ENCODE results near the gene SNAI3.
A peak's percentile ranks its signal among the peaks of the same experiment; 100 is the strongest.

Gene SNAI3

DNA sequence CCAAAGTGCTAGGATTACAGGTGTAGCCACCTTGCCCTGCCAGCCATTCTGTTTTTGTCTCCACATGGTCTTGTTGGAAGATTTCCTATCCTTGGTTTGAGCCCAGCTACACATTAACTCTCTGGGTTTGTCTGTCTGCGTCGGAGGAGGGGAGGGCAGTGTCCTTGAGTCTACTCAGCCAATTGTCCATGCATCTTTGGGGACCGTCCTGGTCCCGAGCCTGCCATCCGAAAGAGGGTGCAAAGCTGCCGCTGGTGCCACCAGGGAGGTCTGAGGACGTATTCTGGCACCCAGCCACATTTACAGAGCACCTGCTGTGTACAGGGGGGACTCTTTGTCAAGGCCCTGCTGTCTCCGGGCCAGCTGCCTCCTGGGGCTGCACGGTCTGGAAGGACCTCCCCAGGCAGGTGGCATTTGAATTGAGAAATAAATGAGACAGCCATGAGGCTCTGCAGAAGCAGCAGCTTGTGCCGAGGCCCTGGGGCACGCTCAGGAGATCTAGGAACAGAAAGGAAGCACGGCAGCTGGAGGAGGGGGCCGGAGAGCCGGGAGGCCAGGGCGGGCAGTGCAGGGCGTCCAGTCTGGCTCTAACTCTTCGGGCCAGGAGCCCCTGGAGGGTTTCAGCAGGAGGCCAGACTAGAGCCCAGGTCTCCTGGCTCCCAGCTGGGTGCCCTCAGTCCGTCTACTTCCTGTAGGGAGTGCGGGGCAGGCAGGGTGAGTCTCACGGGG, 36.9 kb downstream of the SNAI3 start:
- no peak for DNase-seq

DNA sequence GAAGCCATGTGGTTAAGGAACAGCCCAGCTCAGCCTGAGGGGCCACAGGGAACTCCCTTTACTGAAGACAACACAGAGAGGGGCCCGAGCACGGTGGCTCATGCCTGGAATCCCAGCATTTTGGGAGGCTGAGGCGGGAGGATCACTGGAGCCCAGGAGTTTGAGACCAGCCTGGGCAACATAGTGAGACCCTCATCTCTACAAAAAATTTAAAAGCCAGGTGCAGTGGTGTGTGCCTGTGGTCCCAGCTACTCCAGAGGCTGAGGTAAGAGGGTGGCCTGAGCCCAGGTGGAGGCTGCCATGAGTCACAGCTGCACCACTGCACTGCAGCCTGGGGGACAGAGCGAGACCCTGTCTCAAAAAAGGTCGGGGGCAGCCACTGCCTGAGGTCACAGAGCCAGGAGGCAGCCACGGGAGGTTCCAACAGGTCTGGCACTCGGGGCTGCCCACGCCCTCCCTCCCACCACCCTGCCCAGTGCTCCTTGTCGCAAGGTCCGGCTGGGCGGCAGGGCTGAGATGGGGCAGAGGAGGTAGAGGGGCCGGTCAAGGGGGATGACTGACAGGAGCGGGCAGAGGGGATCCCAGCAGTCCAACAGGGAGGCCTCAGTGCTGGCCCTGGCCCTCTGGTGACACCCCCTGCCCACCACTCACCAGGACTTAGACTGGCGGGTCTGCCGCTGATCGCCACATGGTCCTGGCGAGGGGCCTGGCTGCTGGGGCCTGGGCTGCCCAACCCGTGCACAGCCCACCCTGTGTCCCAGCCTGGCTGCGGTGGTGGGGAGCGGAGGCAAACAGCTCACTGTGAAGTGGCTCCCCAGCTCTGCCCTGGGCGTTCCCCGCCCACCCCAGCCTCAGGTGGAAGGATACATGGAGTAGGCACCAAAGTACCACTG, 38.9 kb downstream of the SNAI3 start:
- no peak for DNase-seq

DNA sequence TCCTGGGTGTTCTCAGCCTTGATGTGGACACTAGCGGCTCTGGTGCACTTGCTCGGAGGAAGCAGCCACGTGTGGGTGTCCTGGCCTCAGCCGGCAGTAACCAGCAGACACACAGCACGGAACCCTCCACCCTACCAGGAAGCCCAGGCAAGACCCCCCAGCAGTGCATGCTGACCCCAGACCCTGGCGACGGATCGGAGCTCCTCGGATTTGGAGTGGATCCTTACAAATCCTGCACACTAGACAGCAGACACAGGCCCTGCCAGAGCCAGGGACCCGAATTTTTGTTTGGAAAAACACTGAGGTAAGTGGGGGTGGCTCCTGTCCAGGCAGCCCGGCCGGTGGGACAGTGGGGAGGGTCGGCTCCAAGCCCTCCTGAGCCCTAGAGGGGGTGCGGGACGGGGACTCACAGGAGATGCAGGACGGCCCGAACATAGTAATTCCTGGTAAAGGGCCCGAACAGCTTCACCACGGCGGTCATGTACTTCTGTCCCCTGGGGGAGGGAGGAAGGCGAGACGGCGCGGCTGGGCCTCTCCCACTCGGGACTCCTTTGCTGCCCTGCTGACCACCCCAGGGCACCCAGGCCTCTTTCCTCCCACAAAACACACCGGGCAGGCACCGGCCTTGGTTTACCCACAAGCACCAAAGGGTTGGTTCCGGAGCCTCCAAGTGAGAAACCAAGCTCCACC, 39.8 kb downstream of the SNAI3 start:
- no peak for DNase-seq

DNA sequence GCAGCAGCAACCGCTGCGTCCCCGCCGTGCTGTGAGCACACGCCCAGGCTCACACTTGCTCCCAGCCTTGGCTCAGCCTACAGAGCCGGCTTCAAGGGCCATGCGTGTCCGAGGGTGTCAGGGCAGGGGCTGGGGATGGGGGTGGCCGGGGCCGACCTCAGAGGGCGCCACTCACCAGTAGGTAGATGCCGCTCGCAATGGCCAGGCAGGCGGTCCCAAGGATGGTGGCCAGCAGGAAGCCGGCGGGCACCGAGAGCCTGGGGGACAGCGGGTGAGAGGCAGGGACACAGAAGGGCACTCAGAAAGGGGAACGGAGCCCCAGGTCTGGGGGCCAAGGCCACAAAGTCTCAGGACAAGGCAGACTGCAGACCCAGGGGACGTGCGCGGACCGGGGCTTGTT, 40.4 kb downstream of the SNAI3 start:
- no peak for DNase-seq

DNA sequence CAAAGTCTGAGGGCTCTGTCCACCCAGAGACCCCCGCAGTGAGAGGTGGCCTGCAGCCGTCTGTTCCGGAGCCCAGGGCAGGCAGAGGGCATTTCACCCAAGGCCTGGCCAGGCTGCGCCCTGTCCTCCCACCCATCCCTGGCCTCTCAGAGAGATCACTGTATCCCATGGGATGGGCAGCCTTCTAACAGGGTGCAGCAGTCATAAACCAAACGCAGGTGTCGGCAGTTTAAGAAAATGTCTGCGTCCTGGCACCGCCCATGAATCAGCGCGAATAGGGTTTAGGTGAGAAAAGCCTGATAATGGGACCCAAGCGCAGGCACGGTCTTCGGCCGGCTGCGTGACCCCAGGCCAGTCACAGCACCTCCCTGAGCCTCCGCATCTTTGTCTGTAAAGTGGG, 40.9 kb downstream of the SNAI3 start:
- no peak for DNase-seq

DNA sequence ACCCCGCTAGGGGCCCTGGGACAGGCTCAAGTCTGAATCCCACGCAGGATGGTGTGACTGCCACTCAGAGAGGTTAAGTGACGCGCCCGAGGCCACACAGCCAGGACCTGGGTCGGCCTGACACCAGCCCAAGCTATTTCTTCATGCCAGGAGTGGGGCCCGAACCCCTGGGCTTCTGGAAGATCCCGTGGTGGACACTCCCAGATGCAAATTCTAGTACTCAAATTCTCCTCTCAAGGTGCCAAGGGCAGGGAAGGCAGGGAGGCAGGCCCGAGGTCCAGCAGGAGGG, 42.7 kb downstream of the SNAI3 start:
- no peak for DNase-seq

DNA sequence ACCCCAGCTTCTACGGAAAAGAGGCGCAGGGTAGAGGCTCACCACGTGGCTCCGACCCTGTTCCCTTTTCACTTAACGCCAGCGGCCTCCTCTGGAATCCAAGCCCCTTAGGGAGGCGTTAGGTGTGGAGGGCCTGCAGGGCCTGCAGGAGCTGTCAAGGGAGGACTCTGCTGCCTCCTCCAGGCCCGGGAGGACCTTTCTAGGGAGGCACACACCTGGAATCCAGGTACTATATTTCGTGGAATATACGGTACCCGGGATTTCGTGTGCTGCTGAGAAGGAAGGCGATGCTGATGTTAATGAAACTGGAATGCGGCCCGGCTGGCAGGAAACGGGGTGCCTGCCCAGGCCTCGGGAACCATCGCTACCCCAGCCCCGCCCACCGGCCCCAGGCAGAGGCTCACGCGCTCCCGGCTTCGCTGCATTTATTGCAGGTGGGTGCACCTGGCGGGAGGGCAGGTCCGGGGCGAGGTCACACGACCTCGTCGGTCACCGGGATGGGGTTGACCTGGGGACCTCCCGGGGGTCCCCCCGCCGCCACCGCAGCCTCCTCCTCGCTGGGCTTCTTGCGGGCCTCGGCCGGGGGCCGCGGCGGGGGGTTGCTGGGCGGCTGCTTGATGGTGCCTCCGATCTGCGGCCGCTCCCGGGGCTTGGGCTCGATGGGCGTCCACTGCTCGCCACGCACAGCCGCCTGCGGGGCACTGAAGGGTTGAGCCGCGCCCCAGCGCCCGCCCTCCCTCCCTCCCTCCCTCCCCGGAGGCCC, 43.2 kb downstream of the SNAI3 start:
- DNase-seq = no peak

DNA sequence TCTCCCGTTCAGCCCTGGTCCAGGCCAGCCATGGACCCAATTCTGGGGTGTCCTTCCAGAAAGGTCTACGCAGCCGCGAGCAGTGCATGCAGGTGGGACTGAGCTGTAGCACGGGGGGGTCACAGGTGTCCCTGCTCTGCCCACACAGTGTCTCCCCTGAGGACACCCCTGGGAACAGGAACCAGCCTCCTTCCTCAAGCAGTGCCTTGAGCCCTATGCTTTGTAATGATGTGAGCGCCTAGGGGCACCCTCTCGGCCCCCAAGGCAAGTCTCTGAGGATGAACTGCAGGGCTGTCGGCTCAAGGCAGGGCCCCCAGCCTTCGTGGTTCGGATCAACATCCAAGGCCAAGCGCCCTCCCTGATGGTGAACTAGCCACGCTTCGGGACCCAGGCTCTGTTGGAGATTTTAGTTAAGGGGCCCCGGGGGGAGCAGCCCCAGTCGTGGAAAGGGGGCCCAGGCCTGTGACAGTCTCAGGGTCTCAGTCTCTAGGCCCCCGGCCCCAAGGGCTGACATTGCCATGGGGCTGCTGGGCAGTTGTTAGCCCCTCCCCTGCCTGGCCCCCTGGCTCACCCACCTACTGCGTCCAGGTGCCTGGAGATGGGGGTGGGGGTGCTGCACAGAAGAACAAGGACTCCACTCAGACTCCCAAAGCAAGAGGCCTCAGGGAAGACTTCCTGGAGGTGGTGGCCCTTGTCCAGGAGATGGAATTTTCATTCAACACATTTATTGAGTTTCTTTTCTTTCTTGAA, 45.6 kb downstream of the SNAI3 start:
- no peak for DNase-seq

DNA sequence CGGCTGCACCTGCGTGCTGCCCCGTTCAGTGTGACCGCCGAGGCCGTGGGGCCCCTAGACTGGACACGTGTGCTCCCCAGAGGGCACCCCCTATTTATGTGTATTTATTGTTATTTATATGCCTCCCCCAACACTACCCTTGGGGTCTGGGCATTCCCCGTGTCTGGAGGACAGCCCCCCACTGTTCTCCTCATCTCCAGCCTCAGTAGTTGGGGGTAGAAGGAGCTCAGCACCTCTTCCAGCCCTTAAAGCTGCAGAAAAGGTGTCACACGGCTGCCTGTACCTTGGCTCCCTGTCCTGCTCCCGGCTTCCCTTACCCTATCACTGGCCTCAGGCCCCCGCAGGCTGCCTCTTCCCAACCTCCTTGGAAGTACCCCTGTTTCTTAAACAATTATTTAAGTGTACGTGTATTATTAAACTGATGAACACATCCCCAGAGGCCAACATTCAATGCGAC, 46.2 kb downstream of the SNAI3 start:
- no peak for DNase-seq

DNA sequence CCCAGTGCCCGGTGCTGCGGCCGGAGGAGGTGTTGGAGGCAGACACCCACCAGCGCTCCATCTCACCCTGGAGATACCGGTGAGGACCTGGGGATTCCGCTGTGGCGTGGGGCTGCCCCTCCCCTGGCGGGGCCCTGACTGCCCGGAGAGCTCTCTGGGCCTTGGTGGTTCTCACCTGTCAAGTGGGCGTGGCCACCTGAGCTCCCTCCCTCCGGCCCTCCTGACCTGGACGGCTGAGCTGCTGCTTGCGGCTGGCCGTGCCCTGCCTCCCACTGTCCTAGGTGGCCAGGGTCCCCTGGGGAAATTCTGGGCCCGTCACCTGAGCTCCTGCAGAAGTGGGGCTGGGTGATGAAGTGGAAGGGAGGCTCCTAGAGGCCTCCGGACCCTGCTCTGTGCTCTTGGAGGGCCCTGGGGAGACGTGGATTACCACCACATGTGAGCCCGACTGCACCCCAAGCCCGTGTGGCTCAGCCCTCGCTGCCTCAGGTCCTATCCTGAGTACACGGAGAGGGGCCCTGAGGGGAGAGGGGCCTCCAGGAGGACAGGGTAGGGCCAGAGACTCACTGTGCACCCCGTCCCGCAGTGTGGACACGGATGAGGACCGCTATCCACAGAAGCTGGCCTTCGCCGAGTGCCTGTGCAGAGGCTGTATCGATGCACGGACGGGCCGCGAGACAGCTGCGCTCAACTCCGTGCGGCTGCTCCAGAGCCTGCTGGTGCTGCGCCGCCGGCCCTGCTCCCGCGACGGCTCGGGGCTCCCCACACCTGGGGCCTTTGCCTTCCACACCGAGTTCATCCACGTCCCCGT, 46.9 kb downstream of the SNAI3 start:
- DNase-seq = no peak

DNA sequence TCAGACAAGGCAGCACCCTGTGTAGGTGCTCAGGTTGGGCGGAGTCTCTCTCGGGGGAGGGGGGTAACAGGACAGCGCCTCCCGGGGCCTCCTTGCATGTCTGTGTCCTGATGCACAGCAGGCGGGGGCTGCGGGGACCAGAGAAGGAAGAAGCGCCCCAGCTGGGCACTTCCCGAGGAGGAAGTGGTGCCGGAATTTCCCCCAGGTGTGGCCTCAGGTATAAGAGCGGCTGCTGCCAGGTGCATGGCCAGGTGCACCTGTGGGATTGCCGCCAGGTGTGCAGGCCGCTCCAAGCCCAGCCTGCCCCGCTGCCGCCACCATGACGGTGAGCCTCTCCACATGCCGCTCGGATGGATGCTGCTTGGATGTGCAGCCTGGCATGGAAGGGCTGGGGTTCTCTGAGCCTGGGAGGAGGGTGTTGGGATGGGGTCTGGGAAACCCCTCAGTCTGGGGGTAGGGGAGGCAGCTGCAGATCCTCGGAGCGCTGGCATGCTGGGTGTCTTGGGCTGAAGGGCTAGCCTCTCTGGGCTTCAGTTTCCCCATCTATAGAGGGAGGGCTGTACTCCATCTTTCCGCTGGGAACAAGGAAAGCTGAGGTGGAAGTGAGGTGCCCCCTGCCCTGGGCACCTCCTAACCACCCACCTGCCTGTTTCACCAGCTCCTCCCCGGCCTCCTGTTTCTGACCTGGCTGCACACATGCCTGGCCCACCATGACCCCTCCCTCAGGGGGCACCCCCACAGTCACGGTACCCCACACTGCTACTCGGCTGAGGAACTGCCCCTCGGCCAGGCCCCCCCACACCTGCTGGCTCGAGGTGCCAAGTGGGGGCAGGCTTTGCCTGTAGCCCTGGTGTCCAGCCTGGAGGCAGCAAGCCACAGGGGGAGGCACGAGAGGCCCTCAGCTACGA, 47.7 kb downstream of the SNAI3 start, which contains the start of gene IL17C:
TSS of gene IL17C (plus strand) at position 250 of the 908 bp plus-strand sequence. CDS start at position 320, 70 bp downstream.
- no peak for DNase-seq

DNA sequence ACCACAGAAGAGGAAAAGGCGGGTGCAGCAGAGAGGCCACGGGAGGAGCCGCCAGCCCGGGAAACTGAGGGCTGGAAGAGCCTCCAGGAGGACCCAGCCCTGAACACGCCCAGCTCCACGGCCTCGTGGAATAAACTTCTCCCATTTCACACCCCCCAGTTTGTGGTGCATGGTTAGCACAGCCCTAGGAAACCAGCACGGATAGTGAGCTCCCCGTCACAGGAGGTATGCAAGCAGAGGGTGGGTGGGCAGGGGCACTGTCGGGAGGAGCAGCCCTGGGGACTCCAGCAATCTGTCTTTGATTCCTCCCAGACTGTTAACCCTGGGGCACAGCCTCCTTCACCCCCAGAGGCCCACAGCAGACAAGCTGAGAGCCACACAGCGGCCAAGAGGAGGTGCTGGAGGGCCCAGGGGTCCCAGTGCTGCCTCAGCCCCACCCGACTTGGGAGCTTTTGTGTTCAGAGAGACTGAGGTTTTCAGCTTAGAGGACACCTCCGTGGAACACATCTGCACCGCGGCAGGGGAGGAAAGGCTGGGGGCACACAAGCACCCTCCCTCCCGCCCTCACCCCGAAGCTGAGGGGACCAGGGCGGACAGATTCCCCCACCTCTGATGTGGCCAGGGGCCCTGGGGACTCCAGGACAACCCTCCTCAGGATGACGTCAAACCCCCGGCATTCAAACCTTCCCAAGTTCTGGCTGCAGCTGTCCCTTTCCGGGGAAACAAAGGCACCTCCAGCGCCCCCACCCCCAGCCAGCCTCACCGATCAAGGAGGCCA, 49.6 kb downstream of the SNAI3 start:
- no peak for DNase-seq

DNA sequence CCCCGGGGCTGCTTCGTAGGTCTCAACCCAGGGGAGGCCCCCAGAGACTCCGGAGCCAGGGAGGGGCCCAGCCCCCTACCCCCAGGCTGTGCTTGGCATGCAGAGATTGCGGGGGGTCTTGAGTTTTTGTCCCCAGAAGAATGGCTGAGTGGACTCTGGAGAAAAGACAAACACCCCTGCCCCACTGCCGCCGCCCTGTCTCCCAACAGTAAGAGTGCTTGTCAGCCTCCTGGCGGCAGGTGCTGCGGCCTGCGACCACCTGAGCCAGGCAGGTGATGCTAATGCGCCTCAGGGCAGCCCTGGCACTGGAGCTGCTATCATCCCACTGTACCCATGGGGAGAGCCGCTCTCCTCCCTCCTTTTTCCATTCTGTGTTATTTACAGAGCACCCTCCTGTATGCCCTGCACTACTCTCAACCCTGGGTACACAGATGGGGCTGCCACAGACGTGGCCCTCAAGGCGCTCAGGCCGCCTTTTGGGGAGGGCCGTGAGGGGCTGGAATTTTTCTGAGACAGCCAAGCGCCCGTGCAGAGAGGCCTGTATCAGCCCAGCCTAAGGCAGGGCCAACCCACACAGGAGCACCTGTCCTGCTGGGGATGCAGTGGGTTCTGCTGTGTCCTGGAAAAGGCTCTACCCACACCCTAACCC, 50.5 kb downstream of the SNAI3 start:
- DNase-seq = no peak

DNA sequence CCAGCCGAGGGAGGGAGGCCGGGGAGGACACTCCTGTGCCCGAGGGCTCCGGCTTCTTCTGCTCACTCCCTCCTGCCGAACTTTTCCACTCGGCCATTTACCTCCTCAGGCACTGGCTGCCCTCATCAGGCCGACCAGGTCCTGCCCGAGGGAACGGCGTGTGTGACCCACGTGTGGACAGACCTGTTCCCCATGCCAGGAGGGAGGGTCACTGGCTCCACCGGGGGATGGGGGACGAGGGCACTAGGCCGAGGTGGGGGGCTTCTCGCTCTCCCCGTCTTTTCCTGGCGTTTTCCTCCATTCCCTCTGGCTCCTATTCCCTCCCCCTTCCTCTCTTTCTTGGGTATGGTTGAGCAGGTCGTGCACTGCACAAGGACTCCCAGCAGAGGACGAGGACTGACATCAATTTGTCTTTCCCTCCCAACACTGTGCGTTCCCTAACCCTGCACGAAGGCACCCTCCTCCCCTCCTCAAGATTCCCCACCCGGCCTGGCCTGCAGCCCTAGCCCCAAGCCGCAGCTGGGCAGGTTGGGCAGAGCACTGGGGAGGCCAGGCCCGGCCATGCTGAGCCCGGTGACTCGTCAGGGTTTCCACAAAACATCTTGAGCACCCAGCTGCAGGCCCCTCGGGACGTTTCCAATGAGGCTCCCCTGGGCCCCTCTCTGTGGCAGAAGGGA, 51.2 kb downstream of the SNAI3 start:
- DNase-seq = no peak

DNA sequence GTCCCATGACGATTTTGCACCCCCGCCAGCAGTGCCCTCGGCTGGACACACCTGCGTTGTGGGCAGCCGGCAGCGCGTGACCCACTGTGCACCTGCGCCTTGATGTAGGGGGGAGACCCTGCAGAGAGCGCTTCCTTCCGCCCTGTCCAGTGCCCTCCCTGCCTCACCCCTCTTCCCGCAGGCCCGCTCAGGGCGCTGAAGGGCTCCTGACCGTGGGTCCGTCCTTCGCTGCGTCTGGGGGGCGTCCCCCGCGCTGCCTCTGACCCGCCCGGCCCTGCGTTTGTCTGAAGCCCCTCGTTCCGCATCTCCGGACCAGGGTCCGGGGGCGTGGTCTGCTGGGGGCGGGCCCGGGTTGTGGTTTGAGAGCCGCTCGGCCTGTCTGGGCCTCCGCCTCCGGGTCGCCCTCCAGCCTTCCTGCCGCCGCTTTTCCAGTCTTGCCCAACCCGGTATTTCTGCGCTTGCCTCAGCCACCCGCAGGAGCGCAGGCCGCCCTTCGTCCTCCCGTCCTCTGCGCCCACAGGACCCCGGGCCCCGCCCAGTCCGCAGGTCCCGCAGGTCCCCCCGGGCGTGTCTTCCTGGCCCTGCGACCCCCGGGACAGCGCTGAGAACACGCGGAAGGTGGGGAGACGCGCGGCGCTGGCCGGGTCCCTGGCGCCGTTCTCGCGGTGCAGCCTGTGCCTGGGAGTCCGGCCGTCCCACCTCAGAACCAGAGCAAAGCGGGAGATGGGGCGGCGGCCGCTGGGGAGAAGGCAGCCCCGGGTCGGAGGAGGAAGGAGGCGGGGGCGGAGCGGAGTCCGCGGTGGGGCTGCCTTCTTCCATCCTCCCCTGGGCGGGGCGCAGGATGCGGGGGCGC, 51.9 kb downstream of the SNAI3 start:
- DNase-seq = no peak

DNA sequence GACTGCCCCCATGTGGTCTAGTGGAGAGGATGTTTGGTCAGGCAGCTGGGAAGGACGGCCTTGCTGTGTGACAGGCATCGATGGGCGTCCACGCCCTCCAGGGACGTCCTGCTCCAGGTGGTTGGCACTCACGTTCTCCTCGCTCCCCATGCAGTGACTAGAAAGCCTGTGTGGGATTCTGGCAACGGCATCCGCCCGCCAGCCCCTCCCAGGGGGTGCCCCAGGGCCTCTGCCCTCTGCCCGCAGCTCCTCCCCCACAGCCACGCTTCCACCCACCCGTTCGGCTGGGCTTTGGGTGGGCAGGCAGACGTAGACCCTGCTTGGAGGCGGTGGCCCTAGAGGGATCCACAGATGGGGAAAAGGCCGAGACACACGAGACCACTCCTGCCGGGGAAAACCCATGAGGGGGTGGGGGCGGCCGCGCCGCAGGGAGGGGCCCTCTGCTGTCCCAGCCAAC, 52.6 kb downstream of the SNAI3 start:
- peak in 1 of 2 experiments; percentile 29 for DNase-seq

DNA sequence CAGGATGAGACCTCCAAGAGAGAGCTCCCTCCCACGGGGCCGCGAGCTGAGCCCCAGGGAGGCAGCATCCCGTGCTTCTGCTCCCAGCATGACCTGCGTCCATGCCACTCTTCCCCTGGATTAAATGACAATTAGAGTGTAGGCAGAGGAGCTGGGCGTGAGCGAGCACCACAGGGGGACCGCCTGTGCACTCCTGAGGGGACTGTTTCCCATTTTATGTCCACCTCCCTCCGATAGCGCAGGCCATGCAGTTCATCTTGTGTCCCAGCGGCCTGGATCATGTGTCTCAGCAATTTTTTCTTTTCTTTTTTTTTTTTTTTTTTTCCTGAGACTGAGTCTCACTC, 53.7 kb downstream of the SNAI3 start:
- no peak for DNase-seq
